GM21515 (cell line): ENCODE data around the gene CRACR2A.

Experiments used
- ATAC-seq: cut with Tn5 transposase; IDR thresholded peaks from one replicate; pipeline ENCODE4 v1.9.1; 2021; ENCODE audit not compliant: unreplicated experiment

Gene CRACR2A

GRCh38 chr12:3726456-3726855 is 26.5 kb downstream of the CRACR2A start:
- ATAC-seq = no peak

GRCh38 chr12:3725388-3726115 is 27.4 kb downstream of the CRACR2A start:
- ATAC-seq = no peak

DNA sequence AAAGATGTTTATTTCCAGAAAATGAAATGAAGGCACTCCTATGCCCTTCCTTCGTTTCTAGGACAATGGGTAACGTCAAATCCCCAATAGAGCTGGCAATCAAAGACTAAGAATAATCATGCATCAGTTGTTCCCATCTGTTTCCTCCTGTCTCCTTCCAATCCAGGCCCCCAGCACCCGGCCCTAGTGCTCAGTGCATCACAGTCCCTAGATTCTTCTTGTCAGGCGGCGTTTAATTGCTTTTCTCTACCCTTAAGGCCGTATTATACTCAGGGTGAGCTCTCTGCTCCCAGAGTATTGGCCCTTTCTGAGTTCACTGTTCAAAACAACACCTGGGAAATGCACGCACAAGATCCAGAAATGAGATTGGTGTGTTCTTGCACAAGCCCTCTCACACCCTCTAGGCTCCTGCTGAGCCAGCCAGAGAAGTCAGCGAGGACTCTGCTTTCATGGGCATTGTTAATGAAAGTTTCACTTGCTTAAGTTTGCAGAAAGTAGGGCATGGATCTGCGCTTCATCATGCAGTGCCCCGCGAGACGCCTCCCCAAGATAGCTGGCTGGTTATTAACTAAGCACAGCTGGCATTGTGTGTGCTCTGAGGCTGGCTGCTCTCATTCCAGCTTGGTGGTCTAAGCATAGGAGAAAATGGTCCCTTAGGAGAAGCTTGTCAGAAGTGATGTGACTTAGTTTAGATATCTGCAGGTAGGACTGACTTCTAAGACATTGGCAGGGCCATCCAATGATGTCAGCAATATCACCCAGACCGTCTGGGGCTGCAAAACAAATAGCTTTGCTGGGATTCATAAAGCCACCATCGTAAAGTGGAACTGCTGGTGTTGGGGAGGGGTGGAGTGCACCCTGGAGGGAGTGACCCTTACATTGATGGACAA is 28.7 kb downstream of the CRACR2A start:
- ATAC-seq = no peak

DNA sequence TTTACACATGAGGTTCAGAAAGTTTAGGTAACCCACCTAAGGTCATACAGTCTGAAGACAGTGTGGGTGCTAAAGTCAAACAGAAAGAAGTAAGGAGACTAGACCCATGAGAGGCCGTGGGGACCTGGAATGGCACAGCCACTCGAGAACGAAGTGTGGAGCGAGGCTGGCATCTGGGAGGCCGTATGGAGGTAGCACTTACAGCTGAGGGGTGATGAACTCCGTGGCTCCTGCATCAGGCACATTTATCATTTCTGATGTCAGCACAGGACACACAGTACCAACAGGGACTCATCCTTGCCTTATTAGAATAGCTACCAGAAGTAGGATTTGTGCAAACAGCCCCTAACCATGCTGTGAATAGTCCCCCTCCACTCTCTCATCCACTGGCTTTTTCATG is 30.5 kb downstream of the CRACR2A start:
- no peak for ATAC-seq

DNA sequence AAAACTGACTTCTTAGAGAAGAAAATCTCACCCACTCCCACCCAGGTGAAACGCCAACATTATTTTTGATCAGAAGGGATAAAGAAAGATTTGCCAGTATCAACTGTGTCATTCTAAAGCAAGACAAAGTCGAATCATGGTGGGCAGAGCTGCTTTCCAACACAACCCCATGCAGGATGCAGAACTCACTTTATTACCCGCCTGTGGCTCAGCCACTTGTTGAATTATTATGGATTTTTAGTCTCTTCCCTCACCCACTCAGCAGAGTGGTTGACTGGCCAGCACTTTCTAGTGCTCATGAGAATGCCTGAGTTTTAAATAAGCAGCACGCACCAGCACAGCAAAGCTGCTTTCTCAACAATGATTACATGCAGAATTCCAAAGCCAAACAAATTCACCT is 32.1 kb downstream of the CRACR2A start:
- ATAC-seq = no peak

- no peak for ATAC-seq
These were observed 34.8 kb downstream of the CRACR2A start for GRCh38 chr12:3718100-3718499.

- ATAC-seq = no peak
These were observed 35.5 kb downstream of the CRACR2A start for GRCh38 chr12:3717283-3717898.

- no peak for ATAC-seq
These were observed 36.9 kb downstream of the CRACR2A start for GRCh38 chr12:3715999-3716398.

DNA sequence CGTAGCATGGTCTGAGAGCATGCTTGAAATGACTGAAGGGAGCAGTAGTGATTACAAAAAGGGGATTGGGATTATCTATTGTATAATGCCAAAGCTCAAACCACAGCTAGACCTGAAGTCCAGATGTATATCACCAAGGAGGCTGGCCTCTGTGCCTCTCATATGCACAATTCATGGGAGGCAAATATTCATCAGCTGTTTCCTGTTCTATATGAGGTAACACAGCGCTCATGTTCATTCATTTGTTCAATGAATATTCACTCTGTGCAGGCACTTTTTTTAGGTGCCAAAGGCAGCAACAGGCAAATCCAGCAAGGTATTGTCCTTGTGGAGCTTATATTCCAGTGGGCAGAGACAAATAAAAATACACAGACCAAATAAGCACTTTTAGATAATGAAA is 39.0 kb downstream of the CRACR2A start:
- ATAC-seq = no peak

GRCh38 chr12:3713483-3713882 is 39.4 kb downstream of the CRACR2A start:
- no peak for ATAC-seq

DNA sequence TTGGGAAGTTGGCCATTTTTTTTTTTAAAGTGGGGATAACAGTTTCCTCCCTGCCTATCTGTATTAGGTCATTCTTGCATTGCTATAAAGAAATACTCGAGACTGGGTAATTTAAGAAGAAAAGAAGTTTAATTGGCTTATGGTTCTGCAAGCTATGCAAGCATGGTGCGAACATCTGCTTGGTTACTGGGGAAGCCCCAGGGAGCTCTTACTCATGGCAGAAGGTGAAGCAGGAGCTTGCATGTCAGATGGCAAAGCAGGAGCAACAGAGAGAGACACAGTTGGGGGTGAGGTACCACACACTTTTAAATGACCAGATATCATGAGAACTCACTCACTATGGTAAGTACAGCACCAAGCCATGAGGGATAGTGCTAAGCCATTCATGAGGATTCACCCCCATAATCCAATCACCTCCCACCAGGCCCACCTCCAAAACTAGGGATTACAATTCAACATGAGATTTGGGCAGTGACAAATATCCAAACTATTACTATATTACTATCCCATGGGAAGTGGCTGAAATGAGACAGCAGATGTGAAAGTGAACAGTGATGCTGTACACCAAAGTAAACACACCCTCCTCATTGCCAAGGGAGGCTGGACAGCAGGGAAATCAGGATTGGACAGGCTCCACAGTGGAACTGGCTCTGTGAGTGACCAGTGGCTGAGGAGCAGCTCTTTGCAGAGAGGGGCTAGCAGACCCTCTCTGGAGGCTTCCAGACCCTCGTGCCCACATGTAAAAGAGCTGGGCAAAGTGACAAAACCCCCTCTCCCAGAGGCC is 40.5 kb downstream of the CRACR2A start:
- no peak for ATAC-seq

GRCh38 chr12:3705354-3705675 is 47.6 kb downstream of the CRACR2A start:
- ATAC-seq = no peak

DNA sequence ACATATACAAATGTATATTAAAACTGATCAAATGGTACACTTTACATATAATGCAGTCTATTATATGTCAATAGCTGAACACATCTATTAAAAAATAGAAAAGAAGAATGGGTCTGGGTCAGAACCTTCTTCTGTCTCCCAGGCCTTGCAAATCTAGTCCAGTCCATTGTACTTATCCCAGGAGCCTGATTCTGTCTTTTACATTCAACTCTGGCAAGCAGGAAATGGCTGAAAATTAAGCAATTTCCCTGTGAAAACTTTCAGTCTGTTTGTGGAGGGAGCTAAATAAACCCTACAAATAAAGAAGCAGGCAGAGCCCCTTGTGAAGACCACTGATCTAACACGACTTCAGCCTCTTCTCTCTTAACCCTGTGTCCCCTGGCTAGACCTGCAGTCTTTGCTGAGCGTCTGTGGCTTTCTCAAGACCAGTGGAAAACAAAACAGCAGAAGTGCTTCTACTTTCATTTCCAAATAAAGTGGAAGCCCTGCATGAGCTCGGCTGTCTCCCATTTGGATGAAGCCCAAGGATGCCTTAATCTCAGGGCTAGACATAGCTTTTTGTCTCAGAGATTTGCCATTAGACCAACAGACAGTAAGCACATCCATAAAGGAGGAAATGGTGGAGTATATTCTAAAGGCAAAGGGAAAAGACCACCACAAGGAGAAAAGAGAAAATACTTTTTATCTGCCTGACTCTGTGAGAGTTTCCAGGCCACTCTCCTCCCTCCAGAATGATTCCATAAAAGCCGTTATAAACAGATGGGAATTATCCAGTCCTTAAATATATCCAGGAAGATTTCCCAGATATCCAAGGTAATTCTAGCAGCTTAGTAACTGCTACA is 48.2 kb downstream of the CRACR2A start:
- ATAC-seq = no peak

DNA sequence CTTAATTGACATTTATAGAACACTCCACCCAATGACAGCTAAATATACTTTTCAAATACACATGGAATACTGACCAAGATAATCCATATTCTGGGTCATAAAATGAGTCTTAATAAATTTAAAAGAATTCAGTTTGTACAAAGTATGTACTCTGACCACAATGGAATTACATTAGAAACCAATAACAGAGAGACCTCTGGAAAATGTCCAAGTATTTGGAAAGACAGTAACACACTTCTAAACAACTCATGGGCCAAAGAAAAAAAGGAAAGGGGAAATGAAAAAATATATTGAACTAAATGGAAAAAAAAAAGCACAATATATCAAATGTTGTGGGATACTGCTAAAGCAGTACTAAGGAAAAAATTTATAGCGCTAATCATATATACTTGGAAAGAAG is 52.0 kb downstream of the CRACR2A start:
- no peak for ATAC-seq

- no peak for ATAC-seq
These were observed 54.5 kb downstream of the CRACR2A start for GRCh38 chr12:3698218-3698974.

DNA sequence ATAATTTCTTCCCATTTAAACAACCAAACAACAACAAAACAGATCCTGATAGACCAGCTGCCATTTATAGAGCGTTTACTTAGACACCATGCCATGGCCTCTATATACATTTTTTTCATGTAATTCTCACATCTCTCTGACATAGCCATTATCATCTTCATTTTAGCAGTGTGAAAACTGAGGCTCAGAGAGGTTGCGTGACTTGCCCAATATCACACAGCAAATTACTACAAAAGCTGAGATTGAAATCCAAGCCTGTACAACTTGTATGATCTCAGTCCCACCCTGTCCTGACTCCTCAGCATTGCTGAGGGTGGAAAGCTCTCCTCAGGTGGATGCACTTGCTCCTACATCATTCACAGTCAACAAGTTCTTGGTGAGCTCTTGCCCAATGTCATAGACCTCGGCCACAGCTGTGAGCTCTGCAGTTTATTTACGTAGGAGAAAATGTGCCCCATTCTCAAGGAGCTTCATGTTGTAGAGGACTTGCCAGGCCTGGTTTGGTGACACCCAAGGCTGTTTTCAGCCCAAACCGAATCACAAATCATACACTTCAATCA is 55.5 kb downstream of the CRACR2A start:
- no peak for ATAC-seq

GRCh38 chr12:3694673-3695072 is 58.2 kb downstream of the CRACR2A start:
- ATAC-seq = no peak

GRCh38 chr12:3692616-3693365 is 60.1 kb downstream of the CRACR2A start:
- ATAC-seq = no peak

GRCh38 chr12:3686463-3686862 is 66.4 kb downstream of the CRACR2A start:
- no peak for ATAC-seq
